Retinal pigment epithelial cell (primary cell): ENCODE results near the gene BBOX1.
"Not testable (repeated sequence)": the region's sequence is repeated elsewhere in the genome, so short reads cannot be mapped to it uniquely, and the experiment has no call there.

Source experiments
- DNase-seq: peaks from one replicate; pipeline ENCODE4 v3.0.0-alpha.2; 2010; ENCODE audit warnings: low read depth
- H3K4me3 ChIP-seq: 2 replicates; pipeline ENCODE4 v1.5.1; 2011; ENCODE audit warnings: mild to moderate bottlenecking, low read length, control low read depth, moderate library complexity
- TF ChIP-seq, protein P1 (sequence below): conservative IDR thresholded peaks from 2 replicates; pipeline ENCODE4 v1.5.1; 2011; ENCODE audit warnings: low read depth, low read length, control low read depth, inconsistent platforms

The BBOX1 gene, protein sequence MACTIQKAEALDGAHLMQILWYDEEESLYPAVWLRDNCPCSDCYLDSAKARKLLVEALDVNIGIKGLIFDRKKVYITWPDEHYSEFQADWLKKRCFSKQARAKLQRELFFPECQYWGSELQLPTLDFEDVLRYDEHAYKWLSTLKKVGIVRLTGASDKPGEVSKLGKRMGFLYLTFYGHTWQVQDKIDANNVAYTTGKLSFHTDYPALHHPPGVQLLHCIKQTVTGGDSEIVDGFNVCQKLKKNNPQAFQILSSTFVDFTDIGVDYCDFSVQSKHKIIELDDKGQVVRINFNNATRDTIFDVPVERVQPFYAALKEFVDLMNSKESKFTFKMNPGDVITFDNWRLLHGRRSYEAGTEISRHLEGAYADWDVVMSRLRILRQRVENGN

DNA sequence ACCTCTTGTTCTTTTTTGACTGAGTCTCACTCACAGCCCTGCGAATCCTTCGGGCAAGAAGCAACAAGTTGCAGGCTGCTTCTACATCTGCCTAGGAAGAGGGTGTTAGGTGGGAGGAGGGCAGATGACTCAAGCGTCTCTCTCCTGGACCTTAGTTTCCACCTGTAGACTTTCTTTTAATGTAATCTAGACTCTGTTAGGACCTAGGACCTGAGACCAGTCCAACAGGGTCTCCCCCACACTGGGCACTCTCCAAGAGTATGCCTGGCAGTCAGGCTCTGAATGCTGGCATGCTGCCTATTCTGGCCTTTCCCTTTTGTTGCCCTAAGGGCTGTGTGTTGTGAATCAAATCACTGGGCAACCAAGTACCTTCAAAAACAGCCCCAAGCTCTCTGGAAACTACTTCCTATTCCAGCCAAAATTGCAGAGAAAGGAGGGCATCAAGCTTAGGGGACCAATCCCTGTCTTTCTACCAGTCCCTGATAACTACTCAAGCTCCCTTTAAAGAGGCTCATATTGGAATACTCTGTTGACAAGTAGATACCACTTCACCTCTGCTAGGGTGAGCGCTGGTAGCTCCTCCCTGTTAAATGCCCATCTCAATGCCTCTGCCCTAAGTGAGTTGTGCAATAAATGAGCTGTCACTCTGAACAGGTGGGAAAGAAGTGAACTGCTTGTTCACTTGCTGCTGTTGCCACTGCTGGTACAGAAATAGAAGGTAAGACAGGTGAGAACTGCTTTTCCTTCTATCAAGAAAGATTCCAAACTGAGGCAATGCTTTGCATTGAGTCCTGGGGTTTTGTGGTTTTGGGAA, at the start of gene BBOX1:
BBOX1 (plus strand) TSS at position 514 of the 814 bp plus-strand sequence. CDS start 14,616 bp downstream, outside the sequence.
- peak; percentile 38 for DNase-seq
- H3K4me3 ChIP-seq = no peak within 1 kb of the TSS
- TF ChIP-seq, protein P1, sequence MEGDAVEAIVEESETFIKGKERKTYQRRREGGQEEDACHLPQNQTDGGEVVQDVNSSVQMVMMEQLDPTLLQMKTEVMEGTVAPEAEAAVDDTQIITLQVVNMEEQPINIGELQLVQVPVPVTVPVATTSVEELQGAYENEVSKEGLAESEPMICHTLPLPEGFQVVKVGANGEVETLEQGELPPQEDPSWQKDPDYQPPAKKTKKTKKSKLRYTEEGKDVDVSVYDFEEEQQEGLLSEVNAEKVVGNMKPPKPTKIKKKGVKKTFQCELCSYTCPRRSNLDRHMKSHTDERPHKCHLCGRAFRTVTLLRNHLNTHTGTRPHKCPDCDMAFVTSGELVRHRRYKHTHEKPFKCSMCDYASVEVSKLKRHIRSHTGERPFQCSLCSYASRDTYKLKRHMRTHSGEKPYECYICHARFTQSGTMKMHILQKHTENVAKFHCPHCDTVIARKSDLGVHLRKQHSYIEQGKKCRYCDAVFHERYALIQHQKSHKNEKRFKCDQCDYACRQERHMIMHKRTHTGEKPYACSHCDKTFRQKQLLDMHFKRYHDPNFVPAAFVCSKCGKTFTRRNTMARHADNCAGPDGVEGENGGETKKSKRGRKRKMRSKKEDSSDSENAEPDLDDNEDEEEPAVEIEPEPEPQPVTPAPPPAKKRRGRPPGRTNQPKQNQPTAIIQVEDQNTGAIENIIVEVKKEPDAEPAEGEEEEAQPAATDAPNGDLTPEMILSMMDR = no peak

DNA sequence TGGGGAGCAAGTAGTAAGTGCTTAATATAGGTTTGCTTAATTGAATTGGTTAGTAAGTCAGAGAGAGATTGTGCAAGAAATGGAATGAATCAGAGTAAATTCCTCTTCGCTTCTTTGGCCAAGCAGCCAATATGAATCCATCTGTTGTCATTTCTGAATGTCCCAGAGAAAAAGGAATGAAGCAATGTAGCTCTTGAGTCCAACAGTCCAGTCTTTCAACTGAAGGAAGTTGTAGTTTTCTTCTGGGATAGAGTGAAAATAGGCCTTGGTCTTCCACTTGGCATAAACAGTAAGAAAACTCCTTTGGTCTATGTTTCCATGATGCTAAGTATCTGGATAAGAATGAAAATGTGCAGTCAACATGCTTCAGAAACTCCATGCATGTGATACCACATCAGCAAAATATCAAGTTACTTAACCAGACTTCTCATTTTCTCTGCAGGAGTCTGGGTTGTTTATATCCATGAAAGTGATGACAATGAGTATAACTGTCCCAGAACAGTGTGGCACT, 48.5 kb upstream of the BBOX1 start:
- H3K4me3 ChIP-seq = no peak overlapping the region
- TF ChIP-seq, protein P1 = no peak
- DNase-seq = peak; percentile 37

DNA sequence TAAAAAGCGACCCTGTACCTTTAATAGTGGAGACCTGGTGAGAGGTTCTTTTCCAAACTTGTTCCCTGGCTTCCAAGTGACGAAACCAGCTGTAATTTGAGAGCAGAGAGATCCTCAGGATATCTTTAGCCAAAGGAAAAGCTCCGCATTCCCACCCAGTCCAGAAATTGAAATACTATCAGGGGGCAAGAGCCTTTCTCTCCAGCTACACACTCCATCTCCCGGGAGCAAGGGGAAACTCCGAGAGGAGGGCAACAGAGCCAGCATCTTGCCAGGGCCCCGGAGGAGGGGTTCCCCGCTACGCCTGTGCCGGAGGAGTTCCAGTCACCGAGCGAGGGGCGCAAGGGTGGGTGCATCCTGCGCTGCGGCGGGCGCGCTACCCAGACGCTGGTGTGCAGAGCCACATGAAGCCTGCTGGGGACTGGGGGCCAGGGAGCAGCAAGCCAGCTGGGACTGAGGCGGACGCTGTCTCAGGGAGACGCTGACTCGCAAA, 46.6 kb upstream of the BBOX1 start, which contains the start of gene FIBIN:
FIBIN (plus strand) TSS at position 148 of the 493 bp plus-strand sequence. CDS start 415 bp downstream, outside the sequence.
- H3K4me3 ChIP-seq = peak within 1 kb of the TSS; percentile 53
- TF ChIP-seq, protein P1 = no peak
- no peak for DNase-seq

DNA sequence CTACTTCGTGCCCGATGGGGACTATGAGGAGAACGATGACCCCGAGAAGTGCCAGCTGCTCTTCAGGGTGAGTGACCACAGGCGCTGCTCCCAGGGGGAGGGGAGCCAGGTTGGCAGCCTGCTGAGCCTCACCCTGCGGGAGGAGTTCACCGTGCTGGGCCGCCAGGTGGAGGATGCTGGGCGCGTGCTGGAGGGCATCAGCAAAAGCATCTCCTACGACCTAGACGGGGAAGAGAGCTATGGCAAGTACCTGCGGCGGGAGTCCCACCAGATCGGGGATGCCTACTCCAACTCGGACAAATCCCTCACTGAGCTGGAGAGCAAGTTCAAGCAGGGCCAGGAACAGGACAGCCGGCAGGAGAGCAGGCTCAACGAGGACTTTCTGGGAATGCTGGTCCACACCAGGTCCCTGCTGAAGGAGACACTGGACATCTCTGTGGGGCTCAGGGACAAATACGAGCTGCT, 46.0 kb upstream of the BBOX1 start:
- DNase-seq = no peak
- H3K4me3 ChIP-seq = peak overlapping the region; percentile 53
- TF ChIP-seq, protein P1 = no peak

DNA sequence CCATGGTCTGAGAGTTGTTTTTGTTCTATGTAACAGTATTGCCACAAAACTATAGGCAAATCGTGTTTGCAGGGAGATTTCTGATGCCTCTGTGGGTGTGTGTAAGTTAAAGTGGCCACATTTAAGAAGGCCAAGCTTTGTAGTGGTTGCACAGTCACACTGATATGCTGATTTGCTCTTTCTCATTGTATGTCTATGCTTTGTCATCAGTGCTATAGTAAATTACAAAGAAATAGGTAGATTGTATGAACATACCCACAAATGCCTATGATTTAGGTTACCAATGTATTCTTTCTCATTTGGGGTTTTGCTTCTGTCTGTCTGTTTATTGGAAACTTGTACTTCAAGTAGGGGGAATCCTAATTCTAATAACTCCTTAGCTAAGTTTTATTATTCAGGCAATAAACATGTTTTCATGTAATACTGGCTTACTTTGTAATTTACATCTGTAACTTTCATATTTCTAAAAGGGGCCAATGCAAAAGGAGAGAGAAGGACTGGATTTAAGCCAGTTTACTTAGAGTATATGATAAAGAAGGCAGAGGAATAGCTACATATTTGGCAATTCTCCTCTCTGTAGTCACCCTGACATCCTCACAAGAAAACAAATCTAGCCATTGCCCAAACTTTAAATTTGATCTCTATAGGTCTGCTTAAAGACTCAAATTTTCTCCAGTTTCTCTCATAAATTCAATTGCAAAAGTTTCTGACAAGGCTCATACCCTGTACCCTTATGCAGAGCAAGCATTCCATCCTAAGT, 44.7 kb upstream of the BBOX1 start:
- H3K4me3 ChIP-seq = peak overlapping the region; percentile 53
- TF ChIP-seq, protein P1 = no peak
- no peak for DNase-seq

DNA sequence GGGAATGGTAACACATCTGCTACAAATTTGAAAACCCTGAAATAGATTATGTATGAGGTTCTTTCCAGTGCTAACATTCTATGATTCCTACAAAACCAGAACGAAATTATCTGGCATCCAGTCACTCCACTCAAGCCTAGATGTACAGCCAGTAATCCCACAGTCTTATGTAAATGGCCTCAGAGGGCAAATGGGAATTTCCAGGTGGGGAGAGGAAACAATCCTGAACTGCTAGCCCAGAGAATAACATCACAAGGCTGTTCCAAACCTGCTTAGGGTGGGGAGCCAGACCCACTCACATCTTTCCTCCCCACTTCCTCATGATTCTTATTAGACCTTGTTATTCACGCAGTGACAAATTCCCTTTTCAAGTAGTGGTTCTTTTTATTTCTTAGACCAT, 43.2 kb upstream of the BBOX1 start:
- no peak for DNase-seq
- TF ChIP-seq, protein P1 = no peak
- no peak overlapping the region for H3K4me3 ChIP-seq

DNA sequence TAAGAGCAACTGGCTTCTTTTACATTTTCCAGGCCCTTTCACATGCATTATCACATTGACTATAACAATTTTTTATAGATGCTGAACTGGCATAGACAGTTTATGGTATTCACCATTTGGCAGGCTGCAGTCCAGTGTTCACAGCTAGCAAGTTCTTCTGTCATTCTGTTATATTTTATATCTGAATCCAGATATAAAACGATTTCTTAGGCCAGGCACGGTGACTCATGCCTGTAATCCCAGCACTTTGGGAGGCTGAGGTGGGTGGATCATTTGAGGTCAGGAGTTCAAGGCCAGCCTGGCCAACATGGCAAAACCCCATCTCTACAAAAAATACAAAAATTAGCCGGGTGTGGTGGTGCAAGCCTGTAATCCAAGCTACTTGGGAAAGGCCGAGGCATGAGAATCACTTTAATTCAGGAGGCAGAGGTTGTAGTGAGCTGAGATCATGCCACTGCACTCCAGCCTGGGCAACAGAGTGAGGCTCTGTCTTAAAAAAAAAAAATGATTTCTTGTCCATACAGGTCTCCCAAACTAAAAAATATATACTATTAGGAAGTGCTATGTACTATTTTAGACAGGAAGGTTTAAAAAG, 39.4 kb upstream of the BBOX1 start:
- H3K4me3 ChIP-seq, DNase-seq: not testable (repeated sequence)
